GM18951 (cell line): ENCODE results near the gene ABCC4.

ENCODE experiments used
- POLR2A ChIP-seq: IDR thresholded peaks from 4 replicates; pipeline ENCODE4 v1.6.1; 2011; ENCODE audit warnings: mild to moderate bottlenecking; ENCODE audit not compliant: insufficient read length, insufficient read depth; ENCODE audit errors: extremely low read depth
- in situ Hi-C: fragments of 300-500 bp; cut with MboI; formaldehyde crosslinking; loops from one replicate; pipeline ENCODE4 v1.12.0; 2022; ENCODE audit warnings: low sequenced_read_pairs, mixed read lengths, inconsistent platforms; ENCODE audit not compliant: unreplicated experiment

ABCC4 gene

DNA sequence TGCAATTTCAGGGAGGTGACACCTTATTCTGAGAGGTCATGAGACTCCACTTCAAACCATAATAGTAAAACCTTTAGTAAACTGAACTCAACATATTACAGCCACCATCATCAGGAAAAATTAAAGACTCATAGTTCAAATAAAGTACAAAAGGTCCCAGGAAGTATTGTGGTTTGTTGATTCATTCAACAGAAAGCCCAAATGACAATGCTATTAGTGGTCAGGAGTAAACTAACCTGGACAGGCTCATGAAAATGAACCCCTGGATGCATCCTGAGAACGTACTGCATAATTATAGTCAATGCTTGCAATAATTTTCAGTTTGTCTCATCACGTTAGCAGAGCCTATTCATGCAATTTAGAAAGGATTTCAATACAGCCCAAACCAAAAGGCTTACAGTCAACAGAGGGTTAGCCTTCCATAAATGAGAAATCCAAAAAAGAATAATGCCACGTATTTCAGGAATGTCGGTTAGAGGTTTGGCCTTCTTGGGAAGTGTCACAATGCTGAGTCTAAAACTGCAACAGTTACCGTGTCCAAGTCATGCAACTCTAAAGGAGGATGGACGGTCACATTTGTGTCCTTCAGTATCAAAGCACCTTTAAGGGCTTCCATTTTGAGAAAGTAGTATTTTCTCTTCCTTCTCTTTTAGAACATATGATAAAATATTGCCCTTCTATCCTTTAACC is 280.8 kb downstream of the ABCC4 start:
- TF ChIP-seq POLR2A: no peak
- in situ Hi-C loops: no loop called here

GRCh38 chr13:95019886-95020285 is 281.4 kb downstream of the ABCC4 start:
- in situ Hi-C loops: no loop called here
- no peak for TF ChIP-seq POLR2A

DNA sequence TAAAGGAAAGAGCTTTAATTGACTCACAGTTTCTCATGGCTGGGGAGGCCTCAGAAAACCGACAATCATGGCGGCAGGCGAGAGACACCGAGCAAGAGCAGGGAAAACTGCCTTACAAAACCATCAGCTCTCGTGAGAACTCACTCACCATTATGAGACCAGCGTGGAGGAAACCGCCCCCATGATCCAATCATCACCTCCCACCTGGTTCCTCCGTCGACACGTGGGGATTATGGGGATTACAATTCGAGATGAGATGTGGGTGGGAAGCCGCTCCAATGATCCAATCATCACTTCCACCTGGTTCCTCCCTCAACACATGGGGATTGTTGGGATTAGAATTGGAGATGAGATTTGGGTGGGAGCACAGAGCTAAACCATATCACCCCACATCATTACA is 293.9 kb downstream of the ABCC4 start:
- in situ Hi-C loops: no loop called here
- TF ChIP-seq POLR2A: no peak

GRCh38 chr13:95005300-95005699 is 296.0 kb downstream of the ABCC4 start:
- in situ Hi-C loops: no loop called here
- no peak for TF ChIP-seq POLR2A

DNA sequence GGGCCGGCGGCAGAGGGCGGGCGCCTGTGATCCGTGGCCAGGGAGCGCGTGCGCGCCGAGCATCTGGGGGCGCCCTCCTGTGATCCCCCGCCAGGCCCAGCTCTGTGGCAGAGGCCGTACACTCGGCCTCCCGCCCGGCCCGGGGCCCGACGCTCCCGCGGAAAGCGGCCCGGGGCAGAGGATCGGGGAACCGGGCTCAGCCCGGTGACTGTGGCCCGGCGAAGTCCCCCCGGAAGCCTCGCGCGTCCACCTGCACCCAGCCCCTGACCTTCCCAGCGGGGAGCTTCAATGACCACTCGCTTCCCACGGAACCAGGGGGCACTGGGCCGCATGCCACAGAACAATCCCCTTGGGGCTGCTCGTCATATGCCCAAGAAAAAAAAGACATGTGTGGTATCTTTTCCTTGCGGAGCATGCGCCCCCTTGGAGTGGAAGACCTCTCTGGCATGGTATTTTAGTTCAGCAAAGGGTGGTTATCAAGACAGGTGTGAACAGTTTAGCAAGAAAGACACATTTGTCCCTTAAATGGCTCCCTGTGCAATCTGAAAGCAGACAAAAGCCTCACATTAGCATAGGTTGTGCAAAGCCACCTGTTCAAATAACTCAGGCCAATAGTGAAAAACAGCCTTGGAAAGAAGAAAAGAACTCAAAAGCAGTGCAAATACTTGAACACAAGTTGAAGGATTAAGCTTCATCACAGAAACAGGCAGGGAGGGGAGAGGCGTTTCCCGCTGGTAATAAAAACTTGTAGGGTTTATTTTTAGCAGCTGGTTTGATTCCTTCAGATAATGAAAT is 298.0 kb downstream of the ABCC4 start:
- in situ Hi-C loops: no loop called here
- TF ChIP-seq POLR2A: no peak

GRCh38 chr13:95002126-95002525 is 299.1 kb downstream of the ABCC4 start:
- no peak for TF ChIP-seq POLR2A
- in situ Hi-C loops: no loop called here

GRCh38 chr13:94999871-95000270 is 301.4 kb downstream of the ABCC4 start:
- no peak for TF ChIP-seq POLR2A
- in situ Hi-C loops: no loop called here

- no peak for TF ChIP-seq POLR2A
- in situ Hi-C loops: no loop called here
Measured at GRCh38 chr13:94997126-94997525, 304.1 kb downstream of the ABCC4 start.

DNA sequence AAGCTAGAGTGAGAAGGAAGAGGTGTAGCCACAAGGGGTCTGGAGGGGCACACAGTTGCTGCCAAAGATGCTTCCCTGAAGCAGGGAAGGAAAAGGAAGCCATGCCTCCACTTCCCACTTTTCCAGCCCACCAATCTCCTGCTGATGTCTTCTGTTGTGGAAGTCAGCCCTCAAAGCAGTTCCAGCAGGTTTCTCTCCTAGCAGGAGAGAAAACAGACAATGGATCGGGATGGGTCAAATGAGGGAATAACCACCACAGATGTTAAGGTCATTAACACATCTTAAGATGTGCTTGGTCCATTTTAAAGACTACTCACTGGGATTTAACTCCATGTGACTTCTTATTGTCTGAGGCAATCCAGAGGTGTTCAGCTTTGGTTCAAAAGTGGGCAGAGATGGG is 304.8 kb downstream of the ABCC4 start:
- TF ChIP-seq POLR2A: no peak
- in situ Hi-C loops: no loop called here

DNA sequence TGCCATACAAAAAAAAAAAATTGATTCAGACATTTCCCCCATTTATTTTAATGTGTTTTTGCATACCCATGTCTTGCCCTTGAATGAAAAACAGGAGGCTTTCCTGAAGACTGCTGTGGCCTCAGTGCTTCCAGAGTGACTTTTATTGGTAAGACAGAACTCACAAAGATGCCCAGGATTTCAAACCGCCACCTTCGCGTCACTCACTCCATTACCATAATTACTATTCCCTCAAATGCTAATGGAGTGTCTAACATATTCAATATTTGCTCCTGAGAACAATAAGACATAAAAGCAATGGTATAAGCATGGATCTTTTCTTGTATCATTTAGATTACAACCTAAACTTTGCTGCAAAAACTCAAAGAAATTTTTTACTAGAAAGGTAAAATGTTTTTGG is 306.7 kb downstream of the ABCC4 start:
- no peak for TF ChIP-seq POLR2A
- in situ Hi-C loops: no loop called here

DNA sequence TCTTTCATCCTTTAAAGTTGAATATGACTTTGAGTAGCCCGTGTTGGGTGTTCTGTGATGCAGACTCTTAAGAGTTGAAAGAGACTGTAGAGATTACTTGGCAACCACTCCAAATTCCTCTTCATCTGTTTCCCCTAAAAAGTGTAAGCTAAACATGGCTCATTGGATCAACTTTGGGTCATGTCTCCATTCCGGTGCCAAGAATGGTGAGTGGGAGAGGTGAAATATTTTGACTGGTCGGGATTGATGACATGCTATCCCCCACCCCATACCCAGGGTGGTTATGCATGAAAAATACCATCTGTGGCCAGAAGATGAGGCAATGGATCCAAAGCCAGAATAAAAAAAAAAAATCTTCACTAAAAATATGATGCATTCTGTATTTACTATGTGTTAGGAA is 307.6 kb downstream of the ABCC4 start:
- no peak for TF ChIP-seq POLR2A
- in situ Hi-C loops: no loop called here

GRCh38 chr13:94992036-94992960 is 309.0 kb downstream of the ABCC4 start:
- in situ Hi-C loops: no loop called here
- TF ChIP-seq POLR2A: no peak

GRCh38 chr13:94988654-94989053 is 312.6 kb downstream of the ABCC4 start:
- no peak for TF ChIP-seq POLR2A
- in situ Hi-C loops: no loop called here
